Osteocyte (in vitro differentiated cells): ENCODE data around the gene NOL12. TPM values are rescaled to one million over a fixed set of nuclear protein-coding genes. Genes with fewer than 3 reads are reported as not detected.

Experiments used
- DNase-seq: peaks from one replicate; pipeline ENCODE4 v3.0.0; 2021; ENCODE audit warnings: mixed read lengths; ENCODE audit not compliant: unreplicated experiment; ENCODE audit errors: extremely low spot score
- H3K27ac Mint-ChIP-seq: one replicate; pipeline ENCODE4 v1.8.0; 2021; ENCODE audit warnings: mild to moderate bottlenecking, mixed read lengths; ENCODE audit not compliant: unreplicated experiment
- H3K27me3 Mint-ChIP-seq: one replicate; pipeline ENCODE4 v1.8.0; 2021; ENCODE audit warnings: mixed read lengths; ENCODE audit not compliant: unreplicated experiment
- H3K36me3 Mint-ChIP-seq: one replicate; pipeline ENCODE4 v1.8.0; 2021; ENCODE audit warnings: mixed read lengths; ENCODE audit not compliant: unreplicated experiment
- H3K4me1 Mint-ChIP-seq: one replicate; pipeline ENCODE4 v1.8.0; 2021; ENCODE audit warnings: mixed read lengths; ENCODE audit not compliant: unreplicated experiment
- H3K4me3 Mint-ChIP-seq: one replicate; pipeline ENCODE4 v1.8.0; 2021; ENCODE audit warnings: mild to moderate bottlenecking, moderate library complexity, mixed read lengths; ENCODE audit not compliant: unreplicated experiment
- H3K9me3 Mint-ChIP-seq: one replicate; pipeline ENCODE4 v1.8.0; 2021; ENCODE audit warnings: mixed read lengths; ENCODE audit not compliant: unreplicated experiment
- CTCF ChIP-seq: fragments of 200-600 bp; sonication (generic); IDR thresholded peaks from 2 replicates; pipeline ENCODE4 v1.5.0; 2021; ENCODE audit warnings: antibody characterized with exemption, mild to moderate bottlenecking, moderate library complexity
- total RNA-seq: library from RNA; stranded (reverse); gene quantifications from 2 replicates; pipeline ENCODE4 v1.2.1, GENCODE V29; 2021

Gene NOL12
- total RNA-seq, 1 donor from 2014 or later: 22.7 TPM

DNA sequence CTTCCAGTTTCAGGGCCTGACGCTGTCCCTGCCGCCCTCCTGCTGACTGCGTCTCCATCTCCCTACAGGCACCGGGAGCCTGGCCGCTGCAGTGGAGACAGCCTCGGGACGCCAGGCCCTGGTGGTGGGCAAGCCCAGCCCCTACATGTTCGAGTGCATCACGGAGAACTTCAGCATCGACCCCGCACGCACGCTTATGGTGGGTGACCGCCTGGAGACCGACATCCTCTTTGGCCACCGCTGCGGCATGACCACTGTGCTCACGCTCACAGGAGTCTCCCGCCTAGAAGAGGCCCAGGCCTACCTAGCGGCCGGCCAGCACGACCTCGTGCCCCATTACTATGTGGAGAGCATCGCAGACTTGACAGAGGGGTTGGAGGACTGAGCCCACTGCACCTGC is 20.7 kb upstream of the NOL12 start:
- no peak for DNase-seq
- peaks cover 4% of the 10 kb centered on the region for H3K36me3 Mint-ChIP-seq
- no peak overlapping the region for H3K27ac Mint-ChIP-seq
- TF ChIP-seq CTCF: no peak
- H3K4me1 Mint-ChIP-seq: peaks cover 28% of the 10 kb centered on the region
- H3K9me3 Mint-ChIP-seq: no peaks in the 10 kb centered on the region
- no peaks in the 10 kb centered on the region for H3K27me3 Mint-ChIP-seq
- no peak overlapping the region for H3K4me3 Mint-ChIP-seq

DNA sequence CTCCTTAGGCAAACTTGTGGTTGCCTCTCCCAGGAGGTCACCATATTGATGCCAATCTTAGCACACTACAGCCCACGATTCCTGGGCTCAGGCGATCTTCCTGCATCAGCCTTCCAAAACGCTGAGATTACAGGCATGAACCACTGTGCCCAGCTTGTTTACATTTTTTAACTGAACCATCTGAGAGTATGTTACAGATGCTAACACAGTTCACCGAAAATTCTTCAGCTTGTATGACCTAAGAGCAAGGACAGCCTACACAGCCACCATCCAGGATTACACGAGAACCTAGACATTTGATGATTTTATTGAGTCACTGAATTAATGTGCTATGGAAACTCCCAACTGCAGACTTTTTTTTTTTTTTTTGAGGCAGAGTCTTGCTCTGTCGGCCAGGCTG is 16.6 kb upstream of the NOL12 start:
- H3K9me3 Mint-ChIP-seq: no peaks in the 10 kb centered on the region
- TF ChIP-seq CTCF: no peak
- DNase-seq: no peak
- H3K27ac Mint-ChIP-seq: no peak overlapping the region
- no peak overlapping the region for H3K4me3 Mint-ChIP-seq
- H3K4me1 Mint-ChIP-seq: peaks cover 17% of the 10 kb centered on the region
- H3K27me3 Mint-ChIP-seq: no peaks in the 10 kb centered on the region
- peaks cover 4% of the 10 kb centered on the region for H3K36me3 Mint-ChIP-seq

- H3K4me3 Mint-ChIP-seq: no peak overlapping the region
- no peak overlapping the region for H3K27ac Mint-ChIP-seq
- DNase-seq: no peak
- H3K36me3 Mint-ChIP-seq: peaks cover 1% of the 10 kb centered on the region
- no peaks in the 10 kb centered on the region for H3K9me3 Mint-ChIP-seq
- peaks cover 33% of the 10 kb centered on the region for H3K4me1 Mint-ChIP-seq
- TF ChIP-seq CTCF: no peak
- H3K27me3 Mint-ChIP-seq: no peaks in the 10 kb centered on the region
These were observed 13.8 kb upstream of the NOL12 start for GRCh38 chr22:37672206-37672919.

DNA sequence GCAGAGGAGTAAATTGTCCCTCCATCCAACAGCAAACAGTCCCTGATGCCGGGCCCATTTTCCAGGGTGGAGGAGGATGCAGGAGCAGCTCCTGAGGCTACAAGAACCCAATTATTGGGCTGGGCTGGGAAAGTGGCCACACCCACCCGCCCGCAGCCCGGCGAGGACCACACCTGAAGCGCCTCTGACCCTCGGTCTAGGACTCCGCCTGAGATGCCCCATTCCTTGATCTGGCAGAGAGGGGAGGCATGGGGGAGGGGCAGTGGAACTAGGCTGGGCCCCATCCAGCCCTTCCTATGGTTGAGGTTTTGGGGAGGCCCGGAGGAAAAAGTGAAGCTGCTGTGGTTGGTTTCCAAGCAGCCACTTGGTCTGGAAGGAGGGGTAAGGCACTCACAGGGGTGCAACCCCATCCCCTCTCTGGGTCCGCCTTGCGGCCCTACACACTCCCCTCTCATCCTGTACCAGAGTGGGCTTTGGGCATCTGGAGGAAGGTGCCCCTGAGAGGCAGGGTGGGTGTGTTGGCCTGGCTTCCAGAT is 13.2 kb upstream of the NOL12 start:
- DNase-seq: no peak
- H3K27ac Mint-ChIP-seq: no peak overlapping the region
- no peak for TF ChIP-seq CTCF
- no peaks in the 10 kb centered on the region for H3K9me3 Mint-ChIP-seq
- no peak overlapping the region for H3K4me3 Mint-ChIP-seq
- H3K27me3 Mint-ChIP-seq: no peaks in the 10 kb centered on the region
- H3K4me1 Mint-ChIP-seq: peaks cover 34% of the 10 kb centered on the region
- H3K36me3 Mint-ChIP-seq: peaks cover 4% of the 10 kb centered on the region

DNA sequence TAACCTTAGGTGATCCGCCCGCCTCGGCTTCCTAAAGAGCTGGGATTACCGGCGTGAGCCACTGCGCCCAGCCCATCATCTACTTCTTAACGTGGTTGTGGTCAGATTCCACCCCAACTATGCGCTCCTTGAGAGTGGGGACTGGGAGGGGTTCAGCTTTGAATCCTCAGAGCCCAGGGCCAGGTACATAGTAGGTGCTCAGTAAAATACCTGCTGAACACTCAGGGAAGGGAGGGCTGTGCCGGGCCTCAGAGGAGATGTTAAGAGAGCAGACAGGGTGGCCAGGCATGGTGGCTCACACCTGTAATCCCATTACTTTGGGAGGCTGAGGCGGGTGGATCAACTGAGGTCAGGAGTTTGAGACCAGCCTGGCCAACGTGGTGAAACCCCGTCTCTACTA is 11.9 kb upstream of the NOL12 start:
- Mint-ChIP-seq H3K4me3 (no peak overlapping the region), H3K36me3 (peaks cover 5% of the 10 kb centered on the region), H3K9me3 (no peaks in the 10 kb centered on the region), H3K27me3 (no peaks in the 10 kb centered on the region), H3K4me1 (peaks cover 35% of the 10 kb centered on the region), H3K27ac (peak overlapping the region; percentile 91)
- TF ChIP-seq CTCF: no peak
- no peak for DNase-seq
